DOHH2 (cell line): ENCODE results near the gene PFKL.

Experiments used
- CTCF ChIP-seq: fragments of 200-600 bp; sonication (generic); IDR thresholded peaks from one replicate; pipeline ENCODE4 v1.5.1; 2014; ENCODE audit warnings: antibody characterized with exemption, mild to moderate bottlenecking, low read depth, low read length; ENCODE audit not compliant: poor library complexity, severe bottlenecking
- EZH2phosphoT487 ChIP-seq: fragments of 200-600 bp; sonication (generic); IDR thresholded peaks from 2 replicates; pipeline ENCODE4 v1.6.1; 2017; ENCODE audit warnings: borderline replicate concordance, mild to moderate bottlenecking, antibody characterized with exemption, low read length, moderate library complexity, mixed read lengths

- TF ChIP-seq CTCF (peak; percentile 17), EZH2phosphoT487 (no peak)
Measured at GRCh38 chr21:44301141-44301540, 1.3 kb downstream of the PFKL start.
